ENCODE measurements around the gene IQCM.
A peak's percentile ranks its signal among the peaks of the same experiment; 100 is the strongest.
"Not testable (repeated sequence)": the region's sequence is repeated elsewhere in the genome, so short reads cannot be mapped to it uniquely, and the experiment has no call there.

Gene IQCM

GRCh38 chr4:149426461-149426860 is 389.2 kb downstream of the IQCM start:
- DNase-seq: no peak

GRCh38 chr4:149409555-149409962 is 406.1 kb downstream of the IQCM start:
- no peak for DNase-seq

GRCh38 chr4:149409146-149409545 is 406.5 kb downstream of the IQCM start:
- no peak for DNase-seq

GRCh38 chr4:149404143-149404542 is 411.5 kb downstream of the IQCM start:
- no peak for DNase-seq

- no peak for DNase-seq
Observed at GRCh38 chr4:149403081-149403480, 412.6 kb downstream of the IQCM start.

- DNase-seq: no peak
Observed at GRCh38 chr4:149398993-149399392, 416.6 kb downstream of the IQCM start.

- peak; percentile 20 for DNase-seq
Observed at GRCh38 chr4:149370785-149371420, 444.7 kb downstream of the IQCM start.

- DNase-seq: no peak
Observed at GRCh38 chr4:149370002-149370401, 445.6 kb downstream of the IQCM start.

- no peak for DNase-seq
Observed at GRCh38 chr4:149353241-149353640, 462.4 kb downstream of the IQCM start.

- DNase-seq: no peak
Observed at GRCh38 chr4:149349541-149349940, 466.1 kb downstream of the IQCM start.

GRCh38 chr4:149347139-149347538 is 468.5 kb downstream of the IQCM start:
- no peak for DNase-seq

GRCh38 chr4:149345424-149345823 is 470.2 kb downstream of the IQCM start:
- no peak for DNase-seq

- no peak for DNase-seq
Observed at GRCh38 chr4:149344436-149344835, 471.2 kb downstream of the IQCM start.

- DNase-seq: no peak
Observed at GRCh38 chr4:149343614-149344013, 472.0 kb downstream of the IQCM start.

- not testable (repeated sequence) for DNase-seq
Observed at GRCh38 chr4:149341117-149341516, 474.5 kb downstream of the IQCM start.

GRCh38 chr4:149328161-149328560 is 487.5 kb downstream of the IQCM start:
- no peak for DNase-seq

- no peak for DNase-seq
Observed at GRCh38 chr4:149322203-149322602, 493.4 kb downstream of the IQCM start.

GRCh38 chr4:149321438-149321837 is 494.2 kb downstream of the IQCM start:
- no peak for DNase-seq

- DNase-seq: no peak
Observed at GRCh38 chr4:149311076-149311475, 504.6 kb downstream of the IQCM start.

- DNase-seq: no peak
Observed at GRCh38 chr4:149306537-149306936, 509.1 kb downstream of the IQCM start.
